GM12892 (cell line): Measurements from ENCODE around the gene ANKRD44.

Source experiments
- POLR2A ChIP-seq: IDR thresholded peaks from 2 replicates; pipeline ENCODE4 v1.6.1; 2011; ENCODE audit warnings: low read depth, low read length, control low read depth
- POLR2AphosphoS5 ChIP-seq: IDR thresholded peaks from 2 replicates; pipeline ENCODE4 v1.6.1; 2011; ENCODE audit warnings: low read depth, low read length, control low read depth
- TAF1 ChIP-seq: IDR thresholded peaks from 2 replicates; pipeline ENCODE4 v1.6.1; 2011; ENCODE audit warnings: low read depth, mild to moderate bottlenecking, control low read depth, low read length, borderline replicate concordance

DNA sequence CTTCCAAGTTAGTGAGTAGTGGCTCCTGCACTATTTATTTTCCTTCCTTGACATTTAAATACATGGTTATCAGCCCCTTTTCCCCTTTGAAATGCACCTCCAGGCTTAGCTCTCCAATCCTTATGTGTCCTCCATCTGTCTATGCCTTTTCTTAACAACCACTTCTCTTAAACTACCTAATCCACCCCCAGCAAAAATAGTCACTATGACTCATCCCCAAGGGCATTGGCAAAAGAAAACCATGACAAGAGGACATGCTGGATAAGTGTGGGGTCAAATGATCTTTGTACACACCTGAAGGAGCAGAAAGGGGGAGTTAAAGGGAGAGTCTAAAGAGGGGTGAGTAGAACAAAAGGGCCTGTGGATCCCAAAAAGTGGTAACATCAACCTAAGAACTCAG, 127.2 kb downstream of the ANKRD44 start:
- no peak for TF ChIP-seq POLR2A
- no peak for TF ChIP-seq POLR2AphosphoS5
- TF ChIP-seq TAF1, result no peak
